ENCODE measurements around the gene OR10D3.

OR10D3 gene

GRCh38 chr11:124190298-124191139 lies 7.4 kb downstream of the OR10D3 start:
- Histone ChIP-seq H3K27ac (ENCODE audit: low read depth, low read length) (no peak overlapping the region), H3K4me2 (ENCODE audit: low read length) (no peak overlapping the region), H3K36me3 (ENCODE audit: control insufficient read depth, low read length) (no peaks in the 10 kb centered on the region), H3K4me3 (ENCODE audit: low read length) (no peak overlapping the region), H3K27me3 (ENCODE audit: control insufficient read depth, low read length) (peaks cover 2% of the 10 kb centered on the region; the same call in 1 of the 2 replicates), H4K20me1 (ENCODE audit: control insufficient read depth, insufficient read depth, low read depth, low read length) (no peaks in the 10 kb centered on the region), H3K9me2 (replicated peaks; ENCODE audit: control insufficient read depth, low read length) (no peaks in the 10 kb centered on the region), H3F3A (ENCODE audit: control insufficient read depth, insufficient read depth) (no peaks in the 10 kb centered on the region), H3K9me3 (ENCODE audit: control insufficient read depth, insufficient read depth, low read length) (no peaks in the 10 kb centered on the region), H3K79me2 (ENCODE audit: control insufficient read depth, low read length) (no peaks in the 10 kb centered on the region), H3K4me1 (ENCODE audit: control insufficient read depth, low read length) (no peaks in the 10 kb centered on the region)
- TF ChIP-seq CTCF (IDR thresholded peaks at IDR 0.05; ENCODE audit: low read depth, low read length, poor library complexity, severe bottlenecking) = no peak
- no peak for TF ChIP-seq EZH2phosphoT487 (IDR thresholded peaks at IDR 0.05; ENCODE audit: borderline replicate concordance, low read length)

- Histone ChIP-seq H3K79me2 (ENCODE audit: control insufficient read depth, low read length) (no peaks in the 10 kb centered on the region), H3K9me3 (ENCODE audit: control insufficient read depth, insufficient read depth, low read length) (no peaks in the 10 kb centered on the region), H3F3A (ENCODE audit: control insufficient read depth, insufficient read depth) (no peaks in the 10 kb centered on the region), H3K27ac (ENCODE audit: low read depth, low read length) (no peak overlapping the region), H3K4me1 (ENCODE audit: control insufficient read depth, low read length) (no peaks in the 10 kb centered on the region), H4K20me1 (ENCODE audit: control insufficient read depth, insufficient read depth, low read depth, low read length) (no peaks in the 10 kb centered on the region), H3K4me2 (ENCODE audit: low read length) (no peak overlapping the region), H3K4me3 (ENCODE audit: low read length) (no peak overlapping the region), H3K9me2 (replicated peaks; ENCODE audit: control insufficient read depth, low read length) (no peaks in the 10 kb centered on the region), H3K36me3 (ENCODE audit: control insufficient read depth, low read length) (no peaks in the 10 kb centered on the region), H3K27me3 (ENCODE audit: control insufficient read depth, low read length) (peaks cover 2% of the 10 kb centered on the region; the same call in 1 of the 2 replicates)
- TF ChIP-seq CTCF (IDR thresholded peaks at IDR 0.05; ENCODE audit: low read depth, low read length, poor library complexity, severe bottlenecking) (no peak), EZH2phosphoT487 (IDR thresholded peaks at IDR 0.05; ENCODE audit: borderline replicate concordance, low read length) (no peak)
Measured at GRCh38 chr11:124193221-124194010, 10.3 kb downstream of the OR10D3 start.

GRCh38 chr11:124194293-124195188 lies 11.4 kb downstream of the OR10D3 start:
- no peaks in the 10 kb centered on the region for H3K36me3 ChIP-seq (ENCODE audit: control insufficient read depth, low read length)
- TF ChIP-seq CTCF (IDR thresholded peaks at IDR 0.05; ENCODE audit: low read depth, low read length, poor library complexity, severe bottlenecking) (no peak), EZH2phosphoT487 (IDR thresholded peaks at IDR 0.05; ENCODE audit: borderline replicate concordance, low read length) (no peak)
- no peaks in the 10 kb centered on the region for H4K20me1 ChIP-seq (ENCODE audit: control insufficient read depth, insufficient read depth, low read depth, low read length)
- H3K27ac ChIP-seq (ENCODE audit: low read depth, low read length) = no peak overlapping the region
- no peaks in the 10 kb centered on the region for H3F3A ChIP-seq (ENCODE audit: control insufficient read depth, insufficient read depth)
- H3K9me2 ChIP-seq (replicated peaks; ENCODE audit: control insufficient read depth, low read length) = no peaks in the 10 kb centered on the region
- no peak overlapping the region for H3K4me3 ChIP-seq (ENCODE audit: low read length)
- H3K9me3 ChIP-seq (ENCODE audit: control insufficient read depth, insufficient read depth, low read length) = no peaks in the 10 kb centered on the region
- no peaks in the 10 kb centered on the region for H3K79me2 ChIP-seq (ENCODE audit: control insufficient read depth, low read length)
- no peaks in the 10 kb centered on the region for H3K4me1 ChIP-seq (ENCODE audit: control insufficient read depth, low read length)
- H3K27me3 ChIP-seq (ENCODE audit: control insufficient read depth, low read length) = no peaks in the 10 kb centered on the region; the same call in 1 of the 2 replicates
- no peak overlapping the region for H3K4me2 ChIP-seq (ENCODE audit: low read length)

Measured in DOHH2 (cell line).